ENCODE measurements around the gene KRT79.

Gene KRT79

GRCh38 chr12:52836042-52836466 is 1.9 kb upstream of the KRT79 start:
- DNase-seq (ENCODE audit: low read depth in 2 of 3, low spot score in 1 of 3): peak; percentile 34 to 56 (median 51)

DNA sequence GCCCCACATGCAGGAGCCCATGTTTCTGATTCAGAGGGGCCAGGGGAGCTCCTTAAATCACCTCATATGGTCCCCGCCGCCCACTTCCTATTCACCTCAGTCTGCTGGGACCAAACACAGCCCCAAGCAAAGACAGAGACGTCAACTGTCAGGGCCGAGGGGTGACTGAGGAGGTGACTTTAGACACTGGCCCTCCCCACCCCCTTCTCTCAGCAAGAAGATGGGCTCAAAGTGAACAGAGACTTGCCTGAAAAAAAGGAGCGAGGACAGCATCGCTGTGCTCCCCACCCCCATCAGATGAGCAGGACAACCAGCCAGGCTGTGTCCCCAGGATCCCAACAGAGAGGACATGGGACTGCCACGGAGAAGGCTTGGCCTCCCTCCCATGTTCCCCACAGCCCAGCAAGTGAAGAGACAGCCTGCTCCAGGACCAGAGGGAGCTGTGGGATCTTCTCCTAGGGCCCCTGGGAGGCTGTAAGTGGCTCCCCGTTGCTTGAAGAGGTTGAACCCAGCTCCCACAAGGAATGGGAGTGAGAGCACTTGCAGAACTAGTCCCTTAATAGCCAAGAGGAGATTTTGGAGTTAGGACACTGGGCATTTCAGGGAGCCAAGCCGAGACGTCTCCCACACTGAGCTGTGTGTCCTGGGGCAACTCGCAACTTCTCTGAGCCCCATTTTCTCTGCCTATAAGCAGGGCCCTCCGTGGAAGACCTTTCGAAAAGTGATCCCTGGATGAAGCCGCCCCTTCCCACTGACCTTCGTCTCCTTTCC is 1.3 kb upstream of the KRT79 start:
- DNase-seq (ENCODE audit: low read depth in 2 of 3, low spot score in 1 of 3): no peak

DNA sequence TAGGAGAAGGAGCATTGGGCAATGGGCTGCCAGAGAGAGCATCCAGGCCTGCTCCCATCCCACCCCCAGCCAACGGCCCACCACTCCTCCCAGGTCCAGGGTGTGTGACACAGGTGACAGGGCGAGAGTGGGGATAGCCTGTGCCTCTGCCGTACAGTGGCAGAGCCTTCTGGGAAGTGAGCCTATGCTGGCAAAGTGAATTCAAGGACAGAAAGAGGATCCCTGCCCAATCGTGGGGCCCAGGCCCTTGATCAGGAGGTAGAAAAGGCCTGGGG is 553 bp upstream of the KRT79 start:
- DNase-seq (ENCODE audit: low read depth in 2 of 3, low spot score in 1 of 3): no peak

- DNase-seq (ENCODE audit: low read depth in 2 of 3, low spot score in 1 of 3): no peak
Measured at GRCh38 chr12:52832985-52833905, 866 bp downstream of the KRT79 start.

DNA sequence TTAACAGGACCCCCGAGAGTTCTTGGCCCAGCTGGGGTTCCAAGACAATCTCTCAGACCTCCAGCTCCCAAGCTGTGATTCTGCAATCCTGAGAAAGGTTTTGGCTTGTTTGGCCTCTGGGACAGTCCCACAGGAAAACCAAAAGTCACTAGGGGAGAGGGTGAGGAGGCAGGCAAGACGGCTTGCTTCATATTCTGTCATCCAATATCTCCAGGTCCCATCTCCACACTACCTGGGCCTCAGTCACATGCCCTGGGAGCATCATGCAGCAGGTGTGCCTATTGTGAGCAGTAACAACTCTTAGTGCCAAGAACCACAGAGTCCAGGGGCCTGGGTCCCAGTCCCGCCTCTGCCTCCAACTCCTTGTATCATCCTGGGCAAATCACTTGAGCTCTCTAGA is 1.7 kb downstream of the KRT79 start:
- DNase-seq (ENCODE audit: low read depth in 2 of 3, low spot score in 1 of 3): no peak

DNA sequence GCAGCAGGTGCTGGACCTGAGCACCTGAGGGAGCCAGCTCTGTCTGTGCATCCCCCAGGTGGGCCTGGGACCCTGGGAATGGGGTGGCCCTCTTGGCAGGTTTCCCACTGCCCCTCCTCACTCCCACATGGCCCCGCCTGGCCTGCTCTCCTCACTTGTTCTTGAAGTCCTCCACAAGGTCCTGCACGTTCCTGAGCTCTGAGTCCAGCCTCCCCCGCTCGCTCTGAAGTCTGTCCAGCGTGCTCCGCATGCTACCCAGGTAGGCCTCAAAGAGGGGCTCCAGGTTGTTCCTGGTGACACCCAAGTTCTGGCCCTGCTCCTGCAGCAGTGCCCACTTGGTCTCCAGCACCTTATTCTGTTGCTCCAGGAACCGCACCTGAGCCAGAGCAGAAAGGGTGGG is 2.9 kb downstream of the KRT79 start:
- DNase-seq (ENCODE audit: low read depth in 2 of 3, low spot score in 1 of 3): no peak

DNA sequence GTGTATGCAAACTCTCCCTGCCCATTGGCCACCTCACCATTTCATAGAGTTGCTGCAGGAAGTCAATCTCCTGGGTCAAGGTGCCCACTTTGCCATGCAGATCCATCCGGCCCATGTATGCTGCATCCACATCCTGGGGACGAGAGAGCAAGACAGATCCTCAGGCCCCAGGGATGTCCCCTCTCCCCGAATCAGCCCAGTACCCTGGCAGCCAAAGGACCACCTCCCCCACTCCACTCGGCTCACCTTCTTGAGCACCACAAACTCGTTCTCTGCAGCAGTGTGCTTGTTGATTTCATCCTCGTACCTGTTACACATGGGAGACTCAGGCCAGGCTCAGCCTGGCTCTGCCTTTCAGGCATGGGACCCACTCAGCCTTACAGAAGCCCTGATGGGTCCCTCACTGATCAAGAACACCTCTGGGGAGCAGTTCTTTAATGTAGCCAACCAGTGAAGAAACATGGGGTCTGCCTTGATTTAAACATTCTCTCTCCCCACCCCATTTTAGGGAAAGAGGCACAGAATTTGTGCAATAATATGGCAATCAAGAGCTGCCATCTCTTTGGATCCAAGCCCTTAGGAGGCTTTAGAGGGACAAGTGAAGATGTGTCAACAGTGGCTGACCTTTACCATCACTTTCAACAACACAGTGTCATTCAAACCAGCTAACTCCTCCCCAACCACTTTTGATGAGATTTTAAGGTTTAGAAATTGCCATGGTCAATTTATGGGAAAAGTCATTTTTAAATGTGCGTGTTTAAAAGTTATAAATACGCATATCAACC is 3.9 kb downstream of the KRT79 start:
- no peak for DNase-seq (ENCODE audit: low read depth in 2 of 3, low spot score in 1 of 3)

DNA sequence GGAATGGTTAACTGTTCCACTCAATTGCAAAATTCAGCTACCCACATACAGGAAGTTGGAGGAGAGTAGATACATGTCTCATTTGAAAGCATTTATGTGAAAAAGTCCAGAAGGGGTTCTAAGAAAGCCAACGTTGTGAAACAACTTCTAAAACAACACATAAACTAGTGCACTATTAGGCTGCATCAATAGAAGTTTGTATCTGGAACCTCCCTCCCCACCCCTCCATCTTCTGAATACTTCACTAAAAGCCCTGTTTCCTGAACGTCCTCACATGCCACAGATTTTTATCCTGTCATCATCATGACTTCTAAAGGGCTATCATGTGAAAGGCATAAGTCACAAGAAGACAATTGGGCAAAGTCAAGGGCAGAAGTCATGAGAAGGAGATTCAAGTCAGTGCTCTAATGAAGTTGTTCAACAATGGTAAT is 5.5 kb downstream of the KRT79 start:
- DNase-seq (ENCODE audit: low read depth in 2 of 3, low spot score in 1 of 3): no peak

- DNase-seq (ENCODE audit: low read depth in 2 of 3, low spot score in 1 of 3): no peak
Measured at GRCh38 chr12:52828156-52828555, 6.0 kb downstream of the KRT79 start.

DNA sequence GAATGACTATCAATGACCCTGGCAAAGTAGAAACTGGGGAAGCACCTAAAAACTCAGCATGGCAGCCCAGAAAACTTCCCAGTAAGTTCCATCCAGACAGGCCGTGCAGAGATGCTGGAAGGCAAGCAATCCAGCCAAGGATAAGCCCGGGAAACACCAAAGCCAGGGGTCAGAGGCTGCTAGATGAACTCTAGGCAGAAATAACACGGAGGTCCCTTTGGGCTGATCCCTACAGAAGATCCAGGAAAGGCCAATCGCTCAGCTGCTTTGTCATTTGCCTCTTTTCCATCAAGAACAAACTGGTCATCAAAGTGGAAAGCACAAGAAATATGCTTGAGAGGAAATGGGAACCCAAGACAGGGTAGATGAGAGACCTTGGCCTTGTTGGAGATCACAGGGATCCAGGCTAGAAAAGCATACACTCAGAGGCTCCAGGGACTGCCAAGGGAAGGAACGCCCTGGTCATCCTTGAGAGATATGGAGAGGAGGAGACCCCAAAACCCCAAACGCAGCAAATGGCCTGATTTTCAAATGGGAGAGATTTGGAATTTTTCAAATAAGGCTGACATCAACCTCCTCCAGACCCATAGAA is 6.5 kb downstream of the KRT79 start:
- DNase-seq (ENCODE audit: low read depth in 2 of 3, low spot score in 1 of 3): no peak

- no peak for DNase-seq (ENCODE audit: low read depth in 2 of 3, low spot score in 1 of 3)
Measured at GRCh38 chr12:52826611-52827498, 7.3 kb downstream of the KRT79 start.

DNA sequence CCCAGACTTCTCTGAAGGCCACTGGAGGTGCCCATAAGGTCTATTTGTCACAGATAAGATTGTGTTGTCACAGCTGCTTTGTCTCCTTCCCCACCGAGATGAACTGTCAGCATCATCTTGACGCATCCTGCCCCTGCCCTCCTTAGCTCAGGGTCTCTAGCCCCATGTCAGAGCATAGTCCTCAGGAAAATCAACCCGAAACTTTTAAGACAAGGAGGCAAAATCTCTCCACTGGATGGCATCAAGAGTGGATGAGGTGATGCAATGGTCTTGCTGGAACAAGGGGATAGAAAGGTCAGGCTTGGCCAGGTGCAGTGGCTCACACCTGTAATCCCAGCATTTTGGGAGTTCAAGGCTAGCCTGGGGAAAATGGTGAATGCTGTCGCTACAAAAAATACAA is 8.2 kb downstream of the KRT79 start:
- DNase-seq (ENCODE audit: low read depth in 2 of 3, low spot score in 1 of 3): no peak

GRCh38 chr12:52824741-52825410 is 9.2 kb downstream of the KRT79 start:
- no peak for DNase-seq (ENCODE audit: low read depth in 2 of 3, low spot score in 1 of 3)

GRCh38 chr12:52823761-52824450 is 10.2 kb downstream of the KRT79 start:
- no peak for DNase-seq (ENCODE audit: low read depth in 2 of 3, low spot score in 1 of 3)

DNA sequence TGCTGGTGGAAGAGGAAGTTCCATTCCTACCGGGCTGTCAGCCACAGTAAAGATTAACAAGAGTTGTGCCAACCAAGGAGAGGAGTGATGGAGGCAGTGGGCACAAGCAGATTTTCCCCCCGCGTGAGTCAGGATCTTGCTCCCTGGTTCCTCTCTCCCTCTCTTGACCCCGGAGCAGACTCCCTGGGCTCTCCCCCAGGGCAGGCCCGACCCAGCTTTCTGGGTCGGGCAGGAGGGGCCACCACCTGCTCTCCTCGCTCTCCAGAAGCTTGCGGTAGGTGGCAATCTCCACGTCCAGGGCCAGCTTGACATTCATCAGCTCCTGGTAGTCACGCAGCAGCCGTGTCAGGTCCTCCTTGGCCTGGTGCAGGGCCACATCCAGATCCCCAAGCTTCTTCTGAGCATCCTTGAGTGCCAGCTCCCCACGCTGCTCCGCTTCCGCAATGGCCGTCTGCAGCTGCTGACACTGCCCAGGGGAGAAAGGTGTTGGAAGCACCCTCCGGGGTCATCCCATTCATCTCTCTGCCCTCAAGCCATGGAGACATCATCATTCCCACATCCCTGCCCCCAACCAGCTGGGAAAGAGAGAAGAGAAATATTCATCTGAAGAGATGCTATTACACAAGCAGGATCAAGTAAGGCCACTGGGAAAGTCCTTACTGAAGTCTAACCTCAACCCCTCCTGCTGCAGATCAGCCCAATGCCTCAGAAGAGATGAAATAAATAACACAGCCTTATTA is 11.2 kb downstream of the KRT79 start:
- no peak for DNase-seq (ENCODE audit: low read depth in 2 of 3, low spot score in 1 of 3)

DNA sequence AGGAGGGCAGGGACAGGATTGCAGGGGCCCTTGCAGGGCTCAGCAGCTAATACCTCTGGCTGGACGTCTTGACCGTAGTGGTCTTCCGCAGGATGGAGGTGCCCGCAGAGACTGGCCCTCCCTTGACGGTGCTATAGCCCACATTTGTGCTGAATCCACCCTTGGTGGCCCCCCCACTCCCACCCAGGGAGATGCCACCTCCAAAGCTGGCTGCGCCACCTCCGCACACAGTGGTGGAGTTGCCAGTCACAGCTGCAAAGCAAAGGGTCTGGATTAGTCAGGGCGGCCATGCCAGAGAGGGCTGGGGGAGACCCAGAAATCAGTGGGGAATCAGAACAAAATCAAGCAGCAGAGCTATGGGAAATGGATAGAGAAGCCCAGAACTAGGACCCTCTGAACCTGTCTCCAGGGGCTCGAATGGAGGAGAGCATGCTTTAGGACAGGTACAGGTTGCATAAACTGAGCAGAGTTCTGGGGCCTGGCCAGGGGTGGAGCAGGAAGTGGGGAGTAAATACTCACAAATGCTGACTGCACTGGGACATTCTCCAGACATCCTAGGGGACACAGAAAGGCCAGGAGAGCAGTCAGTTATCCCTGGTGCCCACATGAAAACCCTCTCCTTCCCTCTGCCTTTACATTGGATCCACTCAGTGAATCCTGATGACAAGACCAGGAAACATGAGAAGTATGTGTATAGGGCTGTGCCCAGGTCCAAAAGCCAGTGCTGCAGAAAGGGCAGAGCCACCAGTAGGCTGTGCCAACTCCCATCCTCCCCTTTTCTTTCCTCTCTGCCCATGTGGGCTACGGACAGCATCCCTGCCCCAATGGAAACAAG is 12.1 kb downstream of the KRT79 start:
- DNase-seq (ENCODE audit: low read depth in 2 of 3, low spot score in 1 of 3): no peak

DNA sequence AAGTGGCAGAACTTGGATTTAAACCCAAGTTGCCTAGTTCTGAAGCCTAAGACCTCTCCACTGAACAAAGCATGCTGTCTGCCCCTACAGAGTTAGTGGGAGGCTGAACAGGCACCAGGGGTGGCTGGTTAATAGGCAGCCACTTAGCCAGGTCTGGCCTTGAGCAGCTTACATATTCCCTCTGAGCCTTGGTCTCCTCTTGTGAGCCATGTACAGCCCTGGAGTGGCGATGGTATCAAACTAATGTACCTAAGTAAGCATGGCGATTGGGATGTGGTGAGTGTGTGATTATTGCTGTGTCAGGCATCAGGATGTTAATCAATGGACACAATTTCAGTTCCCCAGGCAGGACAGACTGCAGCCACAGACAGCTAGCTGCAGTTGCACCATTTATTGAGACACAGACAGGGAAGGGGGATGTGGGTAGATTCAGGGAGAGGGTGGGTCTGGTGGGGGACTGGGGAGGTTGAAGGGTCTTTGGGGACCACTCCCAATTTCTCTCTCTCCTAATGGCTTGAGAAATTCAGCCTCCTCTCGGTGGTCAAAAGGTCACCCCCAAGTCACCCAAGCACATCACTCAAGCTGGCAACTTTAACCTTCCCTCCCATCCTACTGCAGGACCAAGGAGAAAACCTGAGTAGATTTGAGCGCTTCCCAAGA is 12.9 kb downstream of the KRT79 start:
- DNase-seq (ENCODE audit: low read depth in 2 of 3, low spot score in 1 of 3): no peak
